Measurements from ENCODE around the gene CDH23.

DNA sequence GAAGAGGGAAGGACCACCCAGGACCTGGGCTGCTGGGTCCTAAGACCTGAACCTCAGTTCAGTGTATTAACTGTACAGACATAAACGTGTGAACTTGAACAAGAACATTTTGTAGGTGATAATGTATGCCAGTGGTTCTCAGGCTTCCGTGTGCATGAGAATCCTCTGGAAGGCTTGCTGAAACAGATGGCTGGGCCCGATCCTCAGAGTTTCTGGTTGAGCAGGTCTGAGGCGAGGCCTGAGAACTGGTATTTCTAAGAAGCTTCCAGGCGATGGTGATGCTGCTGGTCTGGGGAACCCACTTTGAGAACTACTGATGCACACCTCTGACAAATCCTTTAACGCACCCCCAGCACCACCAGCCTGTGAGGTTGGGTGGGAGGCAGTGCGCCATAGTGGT lies 70.4 kb downstream of the CDH23 start:
- TF ChIP-seq, protein P1, sequence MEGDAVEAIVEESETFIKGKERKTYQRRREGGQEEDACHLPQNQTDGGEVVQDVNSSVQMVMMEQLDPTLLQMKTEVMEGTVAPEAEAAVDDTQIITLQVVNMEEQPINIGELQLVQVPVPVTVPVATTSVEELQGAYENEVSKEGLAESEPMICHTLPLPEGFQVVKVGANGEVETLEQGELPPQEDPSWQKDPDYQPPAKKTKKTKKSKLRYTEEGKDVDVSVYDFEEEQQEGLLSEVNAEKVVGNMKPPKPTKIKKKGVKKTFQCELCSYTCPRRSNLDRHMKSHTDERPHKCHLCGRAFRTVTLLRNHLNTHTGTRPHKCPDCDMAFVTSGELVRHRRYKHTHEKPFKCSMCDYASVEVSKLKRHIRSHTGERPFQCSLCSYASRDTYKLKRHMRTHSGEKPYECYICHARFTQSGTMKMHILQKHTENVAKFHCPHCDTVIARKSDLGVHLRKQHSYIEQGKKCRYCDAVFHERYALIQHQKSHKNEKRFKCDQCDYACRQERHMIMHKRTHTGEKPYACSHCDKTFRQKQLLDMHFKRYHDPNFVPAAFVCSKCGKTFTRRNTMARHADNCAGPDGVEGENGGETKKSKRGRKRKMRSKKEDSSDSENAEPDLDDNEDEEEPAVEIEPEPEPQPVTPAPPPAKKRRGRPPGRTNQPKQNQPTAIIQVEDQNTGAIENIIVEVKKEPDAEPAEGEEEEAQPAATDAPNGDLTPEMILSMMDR (IDR thresholded peaks at IDR 0.05), result no peak
- TF ChIP-seq POLR2A (IDR thresholded peaks at IDR 0.05), result no peak

Data from adrenal gland (tissue), 5 donors.